SU-DHL-6 (cell line): ENCODE data around the gene ZSWIM5.
"Not testable (repeated sequence)": the region's sequence is repeated elsewhere in the genome, so short reads cannot be mapped to it uniquely, and the experiment has no call there.

ENCODE experiments used
- H2AFZ ChIP-seq: fragments of 200-600 bp; sonication (generic); 2 replicates; pipeline ENCODE4 v1.6.1; 2014; ENCODE audit warnings: low read depth, mild to moderate bottlenecking, moderate library complexity, mixed read lengths, antibody characterized with exemption, low read length; ENCODE audit not compliant: severe bottlenecking
- H3F3A ChIP-seq: fragments of 200-600 bp; shearing (Covaris generic); 2 replicates; pipeline ENCODE4 v1.6.0; 2016; ENCODE audit warnings: antibody characterized with exemption, mild to moderate bottlenecking; ENCODE audit not compliant: insufficient read depth
- H3K27ac ChIP-seq: fragments of 200-600 bp; sonication (generic); 2 replicates; pipeline ENCODE4 v1.5.1; 2016; ENCODE audit warnings: low read depth, mild to moderate bottlenecking, low read length, moderate library complexity, mixed read lengths
- H3K27me3 ChIP-seq: fragments of 200-600 bp; sonication (generic), shearing (Covaris generic); 2 replicates; pipeline ENCODE4 v1.6.0; 2014; ENCODE audit warnings: mild to moderate bottlenecking, low read length
- H3K36me3 ChIP-seq: fragments of 200-600 bp; sonication (generic); 2 replicates; pipeline ENCODE4 v1.6.1; 2014; ENCODE audit warnings: mild to moderate bottlenecking, low read length, mixed read lengths
- H3K4me2 ChIP-seq: fragments of 300-600, 200-600 bp; shearing (Covaris generic), sonication (generic); 2 replicates; pipeline ENCODE4 v1.6.0; 2014; ENCODE audit warnings: low read length, low read depth, mild to moderate bottlenecking; ENCODE audit not compliant: poor library complexity, severe bottlenecking
- H3K4me3 ChIP-seq: fragments of 200-600 bp; sonication (generic); 2 replicates; pipeline ENCODE4 v1.5.1; 2014; ENCODE audit warnings: antibody characterized with exemption, low read length, mild to moderate bottlenecking, mixed read lengths; ENCODE audit not compliant: insufficient read depth, poor library complexity, severe bottlenecking
- H3K79me2 ChIP-seq: fragments of 200-600 bp; sonication (generic); 2 replicates; pipeline ENCODE4 v1.6.1; 2014; ENCODE audit warnings: mild to moderate bottlenecking, low read length, moderate library complexity; ENCODE audit not compliant: insufficient read depth
- H3K9ac ChIP-seq: fragments of 200-600 bp; sonication (generic); 2 replicates; pipeline ENCODE4 v1.7.0; 2014; ENCODE audit warnings: mild to moderate bottlenecking, low read length
- H3K9me2 ChIP-seq: fragments of 200-600 bp; sonication (generic); replicated peaks from 2 replicates; pipeline ENCODE4 v1.6.1; 2014; ENCODE audit warnings: low read length; ENCODE audit not compliant: insufficient read depth
- H3K9me3 ChIP-seq: fragments of 200-600 bp; sonication (generic); 2 replicates; pipeline ENCODE4 v1.6.1; 2014; ENCODE audit warnings: low read length, mixed read lengths; ENCODE audit not compliant: insufficient read depth
- H4K20me1 ChIP-seq: fragments of 200-600 bp; sonication (generic); 2 replicates; pipeline ENCODE4 v1.6.1; 2014; ENCODE audit warnings: low read depth, mild to moderate bottlenecking, antibody characterized with exemption, low read length, moderate library complexity, mixed read lengths
- EZH2phosphoT487 ChIP-seq: fragments of 200-600 bp; sonication (generic), shearing (Covaris generic); conservative IDR thresholded peaks from 2 replicates; pipeline ENCODE4 v1.6.1; 2018; ENCODE audit warnings: mild to moderate bottlenecking, antibody characterized with exemption, low read length, moderate library complexity, mixed read lengths
- TF ChIP-seq, protein P1 (sequence below): fragments of 200-600 bp; sonication (generic); IDR thresholded peaks from one replicate; pipeline ENCODE4 v1.5.1; 2017; ENCODE audit warnings: antibody characterized with exemption, mild to moderate bottlenecking, low read length, moderate library complexity; ENCODE audit not compliant: insufficient read depth, poor library complexity, severe bottlenecking

The ZSWIM5 gene

DNA sequence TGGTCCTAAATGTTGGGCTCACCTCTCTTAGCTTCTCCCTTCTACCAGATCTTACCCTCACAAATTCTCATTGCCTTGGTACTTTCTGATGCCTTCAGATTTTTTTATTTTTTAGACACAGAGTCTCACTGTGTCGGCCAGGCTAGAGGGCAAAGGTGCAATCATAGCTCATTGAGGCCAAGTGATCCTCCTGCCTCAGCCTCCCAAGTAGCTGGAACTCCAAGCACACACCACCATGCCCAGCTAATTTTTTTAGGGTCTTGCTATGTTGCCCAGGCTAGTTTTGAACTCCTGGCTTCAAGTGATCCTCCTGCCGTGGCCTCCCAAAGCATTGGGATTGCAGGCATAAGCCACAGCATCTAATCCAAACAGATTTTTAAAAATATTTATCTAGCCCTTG is 69.4 kb downstream of the ZSWIM5 start:
- TF ChIP-seq, protein P1, sequence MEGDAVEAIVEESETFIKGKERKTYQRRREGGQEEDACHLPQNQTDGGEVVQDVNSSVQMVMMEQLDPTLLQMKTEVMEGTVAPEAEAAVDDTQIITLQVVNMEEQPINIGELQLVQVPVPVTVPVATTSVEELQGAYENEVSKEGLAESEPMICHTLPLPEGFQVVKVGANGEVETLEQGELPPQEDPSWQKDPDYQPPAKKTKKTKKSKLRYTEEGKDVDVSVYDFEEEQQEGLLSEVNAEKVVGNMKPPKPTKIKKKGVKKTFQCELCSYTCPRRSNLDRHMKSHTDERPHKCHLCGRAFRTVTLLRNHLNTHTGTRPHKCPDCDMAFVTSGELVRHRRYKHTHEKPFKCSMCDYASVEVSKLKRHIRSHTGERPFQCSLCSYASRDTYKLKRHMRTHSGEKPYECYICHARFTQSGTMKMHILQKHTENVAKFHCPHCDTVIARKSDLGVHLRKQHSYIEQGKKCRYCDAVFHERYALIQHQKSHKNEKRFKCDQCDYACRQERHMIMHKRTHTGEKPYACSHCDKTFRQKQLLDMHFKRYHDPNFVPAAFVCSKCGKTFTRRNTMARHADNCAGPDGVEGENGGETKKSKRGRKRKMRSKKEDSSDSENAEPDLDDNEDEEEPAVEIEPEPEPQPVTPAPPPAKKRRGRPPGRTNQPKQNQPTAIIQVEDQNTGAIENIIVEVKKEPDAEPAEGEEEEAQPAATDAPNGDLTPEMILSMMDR: no peak
- TF ChIP-seq EZH2phosphoT487: no peak
- no peaks in the 10 kb centered on the region for H3K9me2 ChIP-seq
- no peak overlapping the region for H3K4me3 ChIP-seq

DNA sequence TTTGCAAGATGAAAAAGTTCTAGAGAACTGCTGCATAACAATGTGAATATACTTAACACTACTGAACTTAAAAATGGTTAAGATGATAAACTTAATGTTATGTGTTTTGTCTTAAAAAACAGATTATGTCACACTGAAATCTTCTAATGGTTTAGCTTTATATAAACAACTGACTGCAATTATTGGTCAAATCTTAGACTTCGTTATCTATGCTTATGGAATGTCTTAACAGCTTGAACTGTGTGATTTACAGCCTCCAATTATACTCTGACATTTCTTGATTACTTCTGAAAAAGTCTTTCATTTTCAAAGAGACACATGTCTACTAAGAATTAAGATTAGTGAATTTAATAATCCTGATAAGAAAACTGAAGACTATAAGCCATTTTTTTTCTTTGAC is 71.1 kb downstream of the ZSWIM5 start:
- Histone ChIP-seq H3K79me2 (no peaks in the 10 kb centered on the region), H3K27ac (no peak overlapping the region), H3K9ac (no peak overlapping the region), H3K4me2 (no peak overlapping the region), H3K27me3 (no peaks in the 10 kb centered on the region), H3K4me3 (no peak overlapping the region), H3K9me3 (no peaks in the 10 kb centered on the region), H3K9me2 (no peaks in the 10 kb centered on the region), H2AFZ (no peak overlapping the region), H3F3A (no peaks in the 10 kb centered on the region), H3K36me3 (no peaks in the 10 kb centered on the region), H4K20me1 (no peaks in the 10 kb centered on the region)
- no peak for TF ChIP-seq EZH2phosphoT487
- TF ChIP-seq, protein P1: no peak

More for the DNA sequence above, 69.4 kb downstream of the ZSWIM5 start:
- no peaks in the 10 kb centered on the region for H3K36me3 ChIP-seq
- H3K27me3 ChIP-seq: no peaks in the 10 kb centered on the region
- H3K9me3 ChIP-seq: no peaks in the 10 kb centered on the region
- no peaks in the 10 kb centered on the region for H3F3A ChIP-seq
- H3K4me2 ChIP-seq: no peak overlapping the region
- no peak overlapping the region for H3K27ac ChIP-seq
- no peaks in the 10 kb centered on the region for H3K79me2 ChIP-seq
- H3K9ac ChIP-seq: no peak overlapping the region
- H4K20me1 ChIP-seq: no peaks in the 10 kb centered on the region
- no peak overlapping the region for H2AFZ ChIP-seq

DNA sequence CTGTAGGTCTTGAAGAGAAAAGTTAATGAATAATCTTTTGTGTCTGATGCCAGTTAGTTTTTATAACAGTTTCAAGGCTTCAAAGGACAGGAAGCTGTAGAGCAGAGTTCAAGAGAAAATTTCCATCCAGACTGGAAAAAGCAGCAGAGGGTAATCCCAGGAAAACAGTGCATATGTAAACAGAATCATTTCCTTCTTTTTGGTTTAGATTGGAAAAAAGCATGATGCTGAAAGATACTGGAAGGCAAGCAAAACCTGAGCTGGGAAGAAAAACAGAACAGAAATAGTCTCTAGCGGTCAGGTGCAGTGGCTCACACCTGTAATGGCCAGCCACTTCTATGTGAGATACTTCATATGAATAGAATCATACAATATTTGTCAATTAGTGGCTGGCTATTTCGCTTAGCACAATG is 71.9 kb downstream of the ZSWIM5 start:
- no peaks in the 10 kb centered on the region for H3K9me2 ChIP-seq
- H3K4me2 ChIP-seq: no peak overlapping the region
- H2AFZ ChIP-seq: no peak overlapping the region
- H3K9me3 ChIP-seq: no peaks in the 10 kb centered on the region
- no peak for TF ChIP-seq EZH2phosphoT487
- TF ChIP-seq, protein P1: no peak
- no peak overlapping the region for H3K9ac ChIP-seq
- no peak overlapping the region for H3K27ac ChIP-seq
- H3K36me3 ChIP-seq: no peaks in the 10 kb centered on the region
- H4K20me1 ChIP-seq: no peaks in the 10 kb centered on the region
- H3K4me3 ChIP-seq: no peak overlapping the region
- no peaks in the 10 kb centered on the region for H3K79me2 ChIP-seq
- H3K27me3 ChIP-seq: no peaks in the 10 kb centered on the region
- H3F3A ChIP-seq: no peaks in the 10 kb centered on the region

DNA sequence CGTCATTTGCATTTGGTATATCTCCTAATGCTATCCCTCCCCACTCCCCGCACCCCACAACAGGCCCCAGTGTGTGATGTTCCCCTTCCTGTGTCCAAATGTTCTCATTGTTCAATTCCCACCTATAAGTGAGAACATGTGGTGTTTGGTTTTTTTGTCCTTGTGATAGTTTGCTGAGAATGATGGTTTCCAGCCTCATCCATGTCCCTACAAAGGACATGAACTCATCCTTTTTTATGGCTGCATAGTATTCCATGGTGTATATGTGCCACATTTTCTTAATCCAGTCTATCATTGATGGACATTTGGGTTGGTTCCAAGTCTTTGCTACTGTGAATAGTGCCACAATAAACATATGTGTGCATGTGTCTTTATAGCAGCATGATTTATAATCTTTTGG is 73.7 kb downstream of the ZSWIM5 start:
- not testable (repeated sequence) for H3K4me2 ChIP-seq, H3K9ac ChIP-seq, H3K9me2 ChIP-seq, H4K20me1 ChIP-seq, H2AFZ ChIP-seq, H3K36me3 ChIP-seq, H3F3A ChIP-seq, H3K79me2 ChIP-seq, H3K27me3 ChIP-seq, H3K9me3 ChIP-seq, H3K27ac ChIP-seq, H3K4me3 ChIP-seq
